ENCODE measurements around the gene NECTIN1. TPM values are rescaled to one million over a fixed set of nuclear protein-coding genes. Genes with fewer than 3 reads are reported as not detected.

NECTIN1 gene
- total RNA-seq, 1 donor from 2014 or later, result 19.5 TPM

GRCh38 chr11:119686177-119686882 lies 42.7 kb downstream of the NECTIN1 start:
- H3K27ac ChIP-seq, result no peak overlapping the region
- Mint-ChIP-seq H3K27me3 (ENCODE audit: insufficient read depth, low read depth) (peaks cover 7% of the 10 kb centered on the region), H3K9me3 (no peaks in the 10 kb centered on the region), H3K4me1 (peaks cover 64% of the 10 kb centered on the region), H3K27ac (peak overlapping the region; percentile 62), H3K36me3 (peaks cover 3% of the 10 kb centered on the region), H3K4me3 (no peak overlapping the region)
- H2AFZ ChIP-seq (replicated peaks), result no peak overlapping the region
- peaks cover 64% of the 10 kb centered on the region for H3K4me1 ChIP-seq
- no peak overlapping the region for H3K4me2 ChIP-seq
- H3K79me2 ChIP-seq (ENCODE audit: low read depth), result peaks cover 97% of the 10 kb centered on the region
- no peaks in the 10 kb centered on the region for H3K27me3 ChIP-seq
- H3K4me3 ChIP-seq, result no peak overlapping the region
- no peaks in the 10 kb centered on the region for H3F3A ChIP-seq (ENCODE audit: low read depth)
- H4K20me1 ChIP-seq (ENCODE audit: low read depth), result peaks cover 100% of the 10 kb centered on the region
- no peak for DNase-seq (ENCODE audit: low spot score)
- no peak overlapping the region for H3K9ac ChIP-seq
- TF ChIP-seq EZH2phosphoT487 (IDR thresholded peaks at IDR 0.05) (no peak), CTCF (IDR thresholded peaks at IDR 0.05) (no peak), EZH2 (IDR thresholded peaks at IDR 0.05) (no peak)
- no peaks in the 10 kb centered on the region for H3K36me3 ChIP-seq
- no peaks in the 10 kb centered on the region for H3K9me3 ChIP-seq (ENCODE audit: low read depth)

GRCh38 chr11:119685111-119685746 lies 43.8 kb downstream of the NECTIN1 start:
- no peak for DNase-seq (ENCODE audit: low spot score)
- no peak overlapping the region for H3K4me3 Mint-ChIP-seq
- H3K4me1 ChIP-seq, result peaks cover 59% of the 10 kb centered on the region

GRCh38 chr11:119684361-119685110 lies 44.5 kb downstream of the NECTIN1 start:
- no peak overlapping the region for H3K4me3 ChIP-seq
- peaks cover 90% of the 10 kb centered on the region for H3K79me2 ChIP-seq (ENCODE audit: low read depth)
- TF ChIP-seq CTCF (IDR thresholded peaks at IDR 0.05), result no peak
- Mint-ChIP-seq H3K9me3 (no peaks in the 10 kb centered on the region), H3K27me3 (ENCODE audit: insufficient read depth, low read depth) (peaks cover 7% of the 10 kb centered on the region), H3K27ac (no peak overlapping the region), H3K4me1 (peaks cover 54% of the 10 kb centered on the region), H3K4me3 (no peak overlapping the region), H3K36me3 (peaks cover 5% of the 10 kb centered on the region)
- DNase-seq (ENCODE audit: low spot score), result no peak
- no peak overlapping the region for H3K27ac ChIP-seq
- no peak overlapping the region for H3K9ac ChIP-seq
- peaks cover 55% of the 10 kb centered on the region for H3K4me1 ChIP-seq
- H3K36me3 ChIP-seq, result no peaks in the 10 kb centered on the region
- no peak overlapping the region for H3K4me2 ChIP-seq
- H2AFZ ChIP-seq (replicated peaks), result no peak overlapping the region
- H3K9me3 ChIP-seq (ENCODE audit: low read depth), result no peaks in the 10 kb centered on the region
- no peaks in the 10 kb centered on the region for H3K27me3 ChIP-seq
- no peaks in the 10 kb centered on the region for H3F3A ChIP-seq (ENCODE audit: low read depth)
- H4K20me1 ChIP-seq (ENCODE audit: low read depth), result peaks cover 95% of the 10 kb centered on the region

More at GRCh38 chr11:119685111-119685746, 43.8 kb downstream of the NECTIN1 start:
- no peaks in the 10 kb centered on the region for H3K36me3 ChIP-seq
- no peaks in the 10 kb centered on the region for H3F3A ChIP-seq (ENCODE audit: low read depth)
- H3K4me2 ChIP-seq, result no peak overlapping the region
- H3K4me3 ChIP-seq, result no peak overlapping the region
- TF ChIP-seq CTCF (IDR thresholded peaks at IDR 0.05), result no peak
- TF ChIP-seq EZH2 (IDR thresholded peaks at IDR 0.05), result no peak
- no peak for TF ChIP-seq EZH2phosphoT487 (IDR thresholded peaks at IDR 0.05)
- Mint-ChIP-seq H3K27ac (no peak overlapping the region), H3K9me3 (no peaks in the 10 kb centered on the region), H3K27me3 (ENCODE audit: insufficient read depth, low read depth) (peaks cover 7% of the 10 kb centered on the region), H3K4me1 (peaks cover 55% of the 10 kb centered on the region), H3K36me3 (no peaks in the 10 kb centered on the region)
- peaks cover 100% of the 10 kb centered on the region for H4K20me1 ChIP-seq (ENCODE audit: low read depth)
- H2AFZ ChIP-seq (replicated peaks), result no peak overlapping the region
- no peaks in the 10 kb centered on the region for H3K27me3 ChIP-seq
- no peak overlapping the region for H3K27ac ChIP-seq
- H3K9me3 ChIP-seq (ENCODE audit: low read depth), result no peaks in the 10 kb centered on the region
- H3K79me2 ChIP-seq (ENCODE audit: low read depth), result peaks cover 97% of the 10 kb centered on the region
- no peak overlapping the region for H3K9ac ChIP-seq

Data from neural progenitor cell (in vitro differentiated cells).